Activated B cell treated with CpG ODN at 0.5 μM for 24 hours (primary cell): ENCODE results near the gene CNTNAP2. TPM values are rescaled to one million over a fixed set of nuclear protein-coding genes. Genes with fewer than 3 reads are reported as not detected.

Experiments
- ATAC-seq: fragments of 200-7000 bp; cut with Tn5 transposase; one replicate; pipeline ENCODE4 v1.10.0; 2021; ENCODE audit warnings: low read depth, mild to moderate bottlenecking, moderate library complexity
- CTCF ChIA-PET: fragments of 350-600 bp; sonication (Branson Sonifier 250); formaldehyde crosslinking; loops from one replicate; lab custom pipeline; 2021; ENCODE audit warnings: antibody characterized with exemption; lab: Charles Lee
- POLR2A ChIA-PET: fragments of 350-600 bp; sonication (Branson Sonifier 250); formaldehyde crosslinking; loops from one replicate; lab custom pipeline; 2021; ENCODE audit warnings: antibody characterized with exemption; lab: Charles Lee
- DNase-seq: peaks from one replicate; pipeline ENCODE4 v3.0.0; 2022
- H3K27ac Mint-ChIP-seq: one replicate; pipeline ENCODE4 v1.8.0; 2020; ENCODE audit warnings: mixed read lengths
- H3K27me3 Mint-ChIP-seq: one replicate; pipeline ENCODE4 v1.8.0; 2021; ENCODE audit warnings: mixed read lengths
- H3K36me3 Mint-ChIP-seq: one replicate; pipeline ENCODE4 v1.8.0; 2021; ENCODE audit warnings: low read depth, mixed read lengths
- H3K4me1 Mint-ChIP-seq: one replicate; pipeline ENCODE4 v1.8.0; 2021; ENCODE audit warnings: mixed read lengths
- H3K4me3 Mint-ChIP-seq: one replicate; pipeline ENCODE4 v1.8.0; 2020; ENCODE audit warnings: mild to moderate bottlenecking, mixed read lengths
- H3K9me3 Mint-ChIP-seq: one replicate; pipeline ENCODE4 v1.8.0; 2020; ENCODE audit warnings: mixed read lengths
- CTCF ChIP-seq: fragments of 200-600 bp; IDR thresholded peaks from one replicate; pipeline ENCODE4 v1.8.0; 2022; ENCODE audit warnings: antibody characterized with exemption, mild to moderate bottlenecking
- intact Hi-C: fragments of 100-400 bp; cut with micrococcal nuclease; formaldehyde crosslinking; loops from one replicate; pipeline ENCODE4 v1.15.1; 2024
- total RNA-seq: library from RNA; stranded (reverse); gene quantifications from 2 replicates; pipeline ENCODE4 v1.2.3, GENCODE V29; 2022

The CNTNAP2 gene
- total RNA-seq, 1 donor from 2014 or later, result 0.84 TPM

DNA sequence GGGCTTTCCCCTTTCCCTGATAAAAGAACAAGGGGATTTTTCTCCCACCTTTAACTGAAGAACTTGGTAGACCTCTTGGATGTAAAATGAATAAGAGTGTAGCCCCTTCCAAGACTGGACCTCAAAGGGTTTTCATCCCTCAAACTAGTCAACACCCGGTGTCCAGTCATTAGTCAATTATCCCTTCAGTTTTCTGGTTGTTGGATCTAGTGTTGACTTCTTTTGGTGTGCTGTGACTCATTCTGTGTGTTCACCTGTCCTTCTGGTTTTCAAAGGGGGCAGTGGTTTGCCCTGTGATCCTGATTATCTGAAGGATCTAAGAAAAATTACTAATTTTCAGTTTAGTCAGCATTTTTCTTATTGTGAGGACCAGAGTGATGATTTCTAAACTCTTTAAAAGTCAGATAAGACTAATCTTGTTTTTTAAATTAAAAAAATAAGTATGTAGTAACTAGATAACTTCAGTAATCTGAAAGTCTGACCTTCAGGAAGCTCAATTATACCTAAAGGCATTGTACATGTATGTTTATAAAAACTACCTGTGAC, 583.5 kb downstream of the CNTNAP2 start:
- ChIA-PET CTCF (no interaction called here), POLR2A (no interaction called here)
- DNase-seq, result no peak
- Mint-ChIP-seq H3K36me3 (no peaks in the 10 kb centered on the region), H3K4me1 (no peaks in the 10 kb centered on the region), H3K4me3 (no peak overlapping the region), H3K9me3 (peaks cover 2% of the 10 kb centered on the region), H3K27ac (no peak overlapping the region), H3K27me3 (no peaks in the 10 kb centered on the region)
- intact Hi-C loops, result no loop called here
- no peak for ATAC-seq
- no peak for TF ChIP-seq CTCF

DNA sequence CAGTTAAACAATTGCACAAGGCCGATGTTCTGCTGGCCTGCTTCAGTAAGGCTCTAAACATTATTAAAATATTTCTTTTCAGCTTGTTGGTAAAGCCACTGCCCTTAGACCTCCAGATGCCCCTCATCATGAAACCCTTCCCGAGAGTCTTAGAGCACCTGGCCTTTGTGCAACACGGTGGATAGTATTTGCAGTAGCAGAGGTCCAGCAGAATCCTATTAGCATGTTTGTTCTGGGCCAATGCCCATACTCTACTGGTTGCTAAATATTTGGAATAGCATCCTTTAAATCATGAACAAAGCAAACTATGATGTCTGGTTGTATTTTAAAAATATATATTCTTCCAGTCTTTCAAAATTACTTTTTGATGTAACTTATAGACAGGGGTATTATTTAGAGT, 584.6 kb downstream of the CNTNAP2 start:
- no peak for ATAC-seq
- DNase-seq, result no peak
- POLR2A ChIA-PET, result no interaction called here

GRCh38 chr7:146702898-146703297, 586.3 kb downstream of the CNTNAP2 start:
- ChIA-PET CTCF (no interaction called here), POLR2A (no interaction called here)
- Mint-ChIP-seq H3K27me3 (no peaks in the 10 kb centered on the region), H3K9me3 (peaks cover 2% of the 10 kb centered on the region), H3K36me3 (no peaks in the 10 kb centered on the region), H3K27ac (no peak overlapping the region), H3K4me1 (no peaks in the 10 kb centered on the region), H3K4me3 (no peak overlapping the region)
- no peak for TF ChIP-seq CTCF
- intact Hi-C loops, result no loop called here
- DNase-seq (no peak), ATAC-seq (no peak)

More for the DNA sequence above, 584.6 kb downstream of the CNTNAP2 start:
- no peaks in the 10 kb centered on the region for H3K27me3 Mint-ChIP-seq
- H3K36me3 Mint-ChIP-seq, result no peaks in the 10 kb centered on the region
- peaks cover 2% of the 10 kb centered on the region for H3K9me3 Mint-ChIP-seq
- TF ChIP-seq CTCF, result no peak
- CTCF ChIA-PET, result no interaction called here
- H3K4me3 Mint-ChIP-seq, result no peak overlapping the region
- no peak overlapping the region for H3K27ac Mint-ChIP-seq
- intact Hi-C loops, result no loop called here
- no peaks in the 10 kb centered on the region for H3K4me1 Mint-ChIP-seq

- ChIA-PET CTCF (no interaction called here), POLR2A (no interaction called here)
- intact Hi-C loops, result no loop called here
- Mint-ChIP-seq H3K4me1 (no peaks in the 10 kb centered on the region), H3K27ac (no peak overlapping the region), H3K4me3 (no peak overlapping the region), H3K27me3 (no peaks in the 10 kb centered on the region), H3K9me3 (peaks cover 2% of the 10 kb centered on the region), H3K36me3 (no peaks in the 10 kb centered on the region)
- ATAC-seq (no peak), DNase-seq (no peak)
- TF ChIP-seq CTCF, result no peak
Measured at GRCh38 chr7:146709451-146710027, 592.9 kb downstream of the CNTNAP2 start.

- Mint-ChIP-seq H3K27me3 (no peaks in the 10 kb centered on the region), H3K4me1 (no peaks in the 10 kb centered on the region), H3K27ac (no peak overlapping the region), H3K4me3 (no peak overlapping the region), H3K9me3 (peaks cover 2% of the 10 kb centered on the region), H3K36me3 (no peaks in the 10 kb centered on the region)
- DNase-seq (no peak), ATAC-seq (no peak)
- intact Hi-C loops, result no loop called here
- POLR2A ChIA-PET, result no interaction called here
- CTCF ChIA-PET, result no interaction called here
- no peak for TF ChIP-seq CTCF
Measured at GRCh38 chr7:146713205-146713604, 596.6 kb downstream of the CNTNAP2 start.
